SK-N-SH (cell line): ENCODE measurements around the gene DTNA.

Experiments
- CTCF ChIP-seq: fragments of 200-600 bp; sonication (generic); IDR thresholded peaks from 2 replicates; pipeline ENCODE4 v1.6.1; 2017; ENCODE audit warnings: antibody characterized with exemption, mild to moderate bottlenecking, moderate library complexity
- EP300 ChIP-seq, 2 experiments: IDR thresholded peaks; 2 replicates each; pipeline versions ENCODE4 v1.4.0 to v1.6.1; 2012; ENCODE audit warnings: borderline replicate concordance in 1 of 2, low read depth in 1 of 2, low read length in 1 of 2
- FOXM1 ChIP-seq: IDR thresholded peaks from 2 replicates; pipeline ENCODE4 v1.4.0; 2012; ENCODE audit warnings: low read depth, mild to moderate bottlenecking
- MEF2A ChIP-seq: IDR thresholded peaks from 2 replicates; pipeline ENCODE4 v1.4.0; 2012; ENCODE audit warnings: low read depth, borderline replicate concordance
- PBX3 ChIP-seq: IDR thresholded peaks from 2 replicates; pipeline ENCODE4; 2012
- POLR2AphosphoS5 ChIP-seq: IDR thresholded peaks from 2 replicates; pipeline ENCODE4 v1.6.1; 2012; ENCODE audit warnings: low read depth, low read length
- RAD21 ChIP-seq: IDR thresholded peaks from 2 replicates; pipeline ENCODE4 v1.6.1; 2012; ENCODE audit warnings: mild to moderate bottlenecking, low read length
- TCF12 ChIP-seq: IDR thresholded peaks from 2 replicates; pipeline ENCODE4 v1.4.0; 2012
- ZBTB33 ChIP-seq: IDR thresholded peaks from 2 replicates; pipeline ENCODE4 v1.4.0; 2012; ENCODE audit warnings: low read depth, borderline replicate concordance
- TF ChIP-seq, protein P1 (sequence below): IDR thresholded peaks from 2 replicates; pipeline ENCODE4 v1.6.1; 2012; ENCODE audit warnings: mild to moderate bottlenecking, low read depth, low read length, moderate library complexity
- TF ChIP-seq, protein P2 (sequence below): fragments of 150-350 bp; IDR thresholded peaks from 2 replicates; pipeline ENCODE4 v1.6.1; 2017; ENCODE audit warnings: antibody characterized with exemption, low read length, low read depth, borderline replicate concordance

DNA sequence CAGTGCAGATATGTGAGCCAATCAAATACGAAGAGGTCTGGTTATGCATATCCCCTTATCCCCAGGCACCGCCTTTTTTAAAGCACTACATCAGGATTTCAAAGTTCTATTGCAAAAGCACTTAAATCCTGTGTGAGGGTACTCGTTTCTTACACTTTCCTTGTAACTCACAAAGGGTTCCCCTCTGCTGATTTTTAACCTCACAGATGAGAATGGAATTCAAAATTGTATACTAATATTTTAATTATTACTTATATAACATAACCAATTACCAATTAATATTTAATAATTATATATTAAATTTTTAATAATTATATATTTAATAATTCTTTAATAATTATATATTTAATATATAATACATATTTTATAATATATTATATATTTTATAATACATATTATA lies 204.9 kb downstream of the DTNA start:
- TF ChIP-seq MEF2A (no peak), TCF12 (no peak), CTCF (no peak), ZBTB33 (no peak), EP300 (IDR thresholded peaks at IDR 0.05; ENCODE audit: borderline replicate concordance in 1 of 2, low read depth in 1 of 2, low read length in 1 of 2) (no peak), POLR2AphosphoS5 (no peak), RAD21 (no peak), FOXM1 (no peak), PBX3 (no peak)
- TF ChIP-seq, protein P1, sequence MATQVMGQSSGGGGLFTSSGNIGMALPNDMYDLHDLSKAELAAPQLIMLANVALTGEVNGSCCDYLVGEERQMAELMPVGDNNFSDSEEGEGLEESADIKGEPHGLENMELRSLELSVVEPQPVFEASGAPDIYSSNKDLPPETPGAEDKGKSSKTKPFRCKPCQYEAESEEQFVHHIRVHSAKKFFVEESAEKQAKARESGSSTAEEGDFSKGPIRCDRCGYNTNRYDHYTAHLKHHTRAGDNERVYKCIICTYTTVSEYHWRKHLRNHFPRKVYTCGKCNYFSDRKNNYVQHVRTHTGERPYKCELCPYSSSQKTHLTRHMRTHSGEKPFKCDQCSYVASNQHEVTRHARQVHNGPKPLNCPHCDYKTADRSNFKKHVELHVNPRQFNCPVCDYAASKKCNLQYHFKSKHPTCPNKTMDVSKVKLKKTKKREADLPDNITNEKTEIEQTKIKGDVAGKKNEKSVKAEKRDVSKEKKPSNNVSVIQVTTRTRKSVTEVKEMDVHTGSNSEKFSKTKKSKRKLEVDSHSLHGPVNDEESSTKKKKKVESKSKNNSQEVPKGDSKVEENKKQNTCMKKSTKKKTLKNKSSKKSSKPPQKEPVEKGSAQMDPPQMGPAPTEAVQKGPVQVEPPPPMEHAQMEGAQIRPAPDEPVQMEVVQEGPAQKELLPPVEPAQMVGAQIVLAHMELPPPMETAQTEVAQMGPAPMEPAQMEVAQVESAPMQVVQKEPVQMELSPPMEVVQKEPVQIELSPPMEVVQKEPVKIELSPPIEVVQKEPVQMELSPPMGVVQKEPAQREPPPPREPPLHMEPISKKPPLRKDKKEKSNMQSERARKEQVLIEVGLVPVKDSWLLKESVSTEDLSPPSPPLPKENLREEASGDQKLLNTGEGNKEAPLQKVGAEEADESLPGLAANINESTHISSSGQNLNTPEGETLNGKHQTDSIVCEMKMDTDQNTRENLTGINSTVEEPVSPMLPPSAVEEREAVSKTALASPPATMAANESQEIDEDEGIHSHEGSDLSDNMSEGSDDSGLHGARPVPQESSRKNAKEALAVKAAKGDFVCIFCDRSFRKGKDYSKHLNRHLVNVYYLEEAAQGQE: no peak
- TF ChIP-seq, protein P2, sequence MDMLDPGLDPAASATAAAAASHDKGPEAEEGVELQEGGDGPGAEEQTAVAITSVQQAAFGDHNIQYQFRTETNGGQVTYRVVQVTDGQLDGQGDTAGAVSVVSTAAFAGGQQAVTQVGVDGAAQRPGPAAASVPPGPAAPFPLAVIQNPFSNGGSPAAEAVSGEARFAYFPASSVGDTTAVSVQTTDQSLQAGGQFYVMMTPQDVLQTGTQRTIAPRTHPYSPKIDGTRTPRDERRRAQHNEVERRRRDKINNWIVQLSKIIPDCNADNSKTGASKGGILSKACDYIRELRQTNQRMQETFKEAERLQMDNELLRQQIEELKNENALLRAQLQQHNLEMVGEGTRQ: no peak
